ENCODE results near the gene COL11A1. TPM values are rescaled to one million over a fixed set of nuclear protein-coding genes. Genes with fewer than 3 reads are reported as not detected.

COL11A1 gene
- total RNA-seq, 4 donors from 2014 or later: 0.16 TPM; not detected in 3

DNA sequence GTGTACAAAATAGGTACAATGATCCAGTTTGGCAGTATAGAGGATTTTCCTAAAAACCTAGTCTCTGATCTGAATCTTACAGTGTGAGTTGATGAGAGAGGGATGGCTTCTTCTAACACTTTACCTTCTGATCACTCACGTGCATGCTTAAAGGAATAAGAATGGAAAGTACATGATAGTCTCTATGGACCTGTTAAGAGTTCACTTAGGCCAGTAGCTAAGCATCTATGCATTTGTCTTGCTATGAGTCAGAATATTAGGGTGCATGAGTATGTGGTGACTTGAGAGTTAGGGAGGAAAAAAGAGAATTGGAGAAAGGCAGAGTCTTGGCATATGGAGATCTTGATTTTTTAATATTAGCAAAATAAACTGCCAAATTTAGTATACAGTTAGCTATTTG, 206.3 kb downstream of the COL11A1 start:
- H3K36me3 ChIP-seq: no peaks in the 10 kb centered on the region
- no peak overlapping the region for H3K4me3 ChIP-seq
- no peak overlapping the region for H3K27ac ChIP-seq
- DNase-seq: no peak
- TF ChIP-seq EP300 (IDR thresholded peaks at IDR 0.05; ENCODE audit: low read depth): no peak
- TF ChIP-seq, protein P1, sequence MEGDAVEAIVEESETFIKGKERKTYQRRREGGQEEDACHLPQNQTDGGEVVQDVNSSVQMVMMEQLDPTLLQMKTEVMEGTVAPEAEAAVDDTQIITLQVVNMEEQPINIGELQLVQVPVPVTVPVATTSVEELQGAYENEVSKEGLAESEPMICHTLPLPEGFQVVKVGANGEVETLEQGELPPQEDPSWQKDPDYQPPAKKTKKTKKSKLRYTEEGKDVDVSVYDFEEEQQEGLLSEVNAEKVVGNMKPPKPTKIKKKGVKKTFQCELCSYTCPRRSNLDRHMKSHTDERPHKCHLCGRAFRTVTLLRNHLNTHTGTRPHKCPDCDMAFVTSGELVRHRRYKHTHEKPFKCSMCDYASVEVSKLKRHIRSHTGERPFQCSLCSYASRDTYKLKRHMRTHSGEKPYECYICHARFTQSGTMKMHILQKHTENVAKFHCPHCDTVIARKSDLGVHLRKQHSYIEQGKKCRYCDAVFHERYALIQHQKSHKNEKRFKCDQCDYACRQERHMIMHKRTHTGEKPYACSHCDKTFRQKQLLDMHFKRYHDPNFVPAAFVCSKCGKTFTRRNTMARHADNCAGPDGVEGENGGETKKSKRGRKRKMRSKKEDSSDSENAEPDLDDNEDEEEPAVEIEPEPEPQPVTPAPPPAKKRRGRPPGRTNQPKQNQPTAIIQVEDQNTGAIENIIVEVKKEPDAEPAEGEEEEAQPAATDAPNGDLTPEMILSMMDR (IDR thresholded peaks at IDR 0.05): no peak
- no peak for TF ChIP-seq POLR2AphosphoS5 (IDR thresholded peaks at IDR 0.05)
- in situ Hi-C loops (cut with MboI; ENCODE audit: low pct_ligation_motif_present in 1 of 4, low pct_unique_long_range_greater_than_20kb in 1 of 4, low sequenced_read_pairs in 3 of 4): no loop called here
- H3K9me3 ChIP-seq: no peaks in the 10 kb centered on the region
- intact Hi-C loops (cut with DNase I; ENCODE audit: low total_unique reads): no loop called here
- 64% methylated on average over 1 of the region's 1 CpG; no CpG with 5 or more reads in 1 of the 2 donors for WGBS, 2 donors (ENCODE audit: low coverage in 1 of 2)
- no peaks in the 10 kb centered on the region for H3K27me3 ChIP-seq
- peaks cover 0 to 5% (median 1%) of the 10 kb centered on the region in 4 donors for H3K4me1 ChIP-seq

DNA sequence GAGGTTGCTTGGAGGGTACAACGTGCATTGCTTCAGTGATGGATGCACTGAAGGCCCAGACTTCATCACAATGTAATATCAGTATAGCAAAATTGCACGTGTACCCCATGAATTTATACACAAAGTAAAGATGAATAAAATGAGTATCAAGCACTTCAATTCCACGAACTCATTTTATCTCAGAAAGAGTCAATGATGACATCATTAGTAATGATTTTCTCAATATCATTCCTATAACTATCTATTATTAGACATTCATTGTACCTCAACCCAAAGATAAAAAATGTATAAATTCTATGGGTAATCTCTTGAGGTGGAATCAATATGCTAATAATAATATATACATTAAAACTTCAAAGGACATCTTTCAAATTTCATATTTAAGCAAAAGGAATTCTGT, 208.4 kb downstream of the COL11A1 start:
- in situ Hi-C loops (cut with MboI; ENCODE audit: low pct_ligation_motif_present in 1 of 4, low pct_unique_long_range_greater_than_20kb in 1 of 4, low sequenced_read_pairs in 3 of 4) (no loop called here), intact Hi-C loops (cut with DNase I; ENCODE audit: low total_unique reads) (no loop called here)
- TF ChIP-seq, protein P1 (IDR thresholded peaks at IDR 0.05): no peak
- no peak for TF ChIP-seq POLR2A (IDR thresholded peaks at IDR 0.05)
- Histone ChIP-seq H3K9me3 (no peaks in the 10 kb centered on the region), H3K4me3 (no peak overlapping the region), H3K27ac (no peak overlapping the region), H3K27me3 (no peaks in the 10 kb centered on the region), H3K4me1 (peaks cover 0 to 5% (median 2%) of the 10 kb centered on the region in 4 donors), H3K36me3 (no peaks in the 10 kb centered on the region)
- no peak for DNase-seq
- WGBS, 2 donors (ENCODE audit: low coverage in 1 of 2): 66 to 77% methylated on average over 3 of the region's 3 CpGs

DNA sequence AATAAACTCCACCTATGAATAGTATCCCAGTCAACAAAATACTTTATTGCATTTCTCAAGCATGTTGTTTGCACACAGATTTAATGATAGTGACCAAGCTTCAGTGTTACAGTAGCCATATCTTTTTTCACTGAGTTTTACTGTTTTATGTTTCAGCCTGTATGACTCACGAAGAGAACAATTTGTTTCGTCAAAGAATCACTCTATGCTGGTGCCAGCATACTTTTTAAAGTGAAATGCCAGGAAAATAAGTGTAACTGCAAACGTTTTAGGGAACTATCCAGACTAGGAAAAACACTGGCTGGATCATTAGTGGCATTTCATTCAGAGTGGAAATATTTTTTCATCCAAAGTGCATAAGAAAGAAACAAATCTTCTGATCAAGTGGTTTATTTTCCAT, 210.8 kb downstream of the COL11A1 start:
- Histone ChIP-seq H3K36me3 (no peaks in the 10 kb centered on the region), H3K4me3 (no peak overlapping the region), H3K9me3 (no peaks in the 10 kb centered on the region), H3K27me3 (no peaks in the 10 kb centered on the region), H3K27ac (peak overlapping the region in 1 of 4 donors; percentile 18), H3K4me1 (peaks cover 0 to 5% (median 2%) of the 10 kb centered on the region in 4 donors)
- WGBS, 2 donors (ENCODE audit: low coverage in 1 of 2): 19 to 27% methylated on average over 3 of the region's 3 CpGs
- TF ChIP-seq EP300 (IDR thresholded peaks at IDR 0.05; ENCODE audit: low read depth) (no peak), POLR2A (IDR thresholded peaks at IDR 0.05) (no peak), POLR2AphosphoS5 (IDR thresholded peaks at IDR 0.05) (no peak)
- TF ChIP-seq, protein P1 (IDR thresholded peaks at IDR 0.05): no peak
- intact Hi-C loops (cut with DNase I; ENCODE audit: low total_unique reads): no loop called here
- DNase-seq: no peak
- in situ Hi-C loops (cut with MboI; ENCODE audit: low pct_ligation_motif_present in 1 of 4, low pct_unique_long_range_greater_than_20kb in 1 of 4, low sequenced_read_pairs in 3 of 4): no loop called here

DNA sequence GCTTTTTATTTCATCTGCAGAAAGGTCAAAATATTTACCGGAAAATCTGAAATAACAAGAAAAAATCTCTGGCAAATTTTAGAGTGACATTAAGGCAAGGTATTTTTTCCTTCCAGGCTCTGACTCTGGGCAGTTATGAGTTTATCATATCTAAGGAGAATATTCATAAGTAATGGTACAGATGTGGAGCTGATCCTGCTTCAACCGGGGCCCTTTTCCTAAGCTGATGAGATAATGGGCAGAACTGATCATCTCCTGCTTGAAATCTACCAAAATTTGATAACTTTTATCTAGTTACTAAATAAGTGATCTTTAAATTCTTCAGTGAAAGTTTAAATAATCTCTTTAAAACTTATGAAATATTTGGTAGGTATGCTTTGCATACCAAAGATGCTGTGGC, 211.6 kb downstream of the COL11A1 start:
- in situ Hi-C loops (cut with MboI; ENCODE audit: low pct_ligation_motif_present in 1 of 4, low pct_unique_long_range_greater_than_20kb in 1 of 4, low sequenced_read_pairs in 3 of 4) (no loop called here), intact Hi-C loops (cut with DNase I; ENCODE audit: low total_unique reads) (no loop called here)
- TF ChIP-seq, protein P1 (IDR thresholded peaks at IDR 0.05): no peak
- TF ChIP-seq POLR2A (IDR thresholded peaks at IDR 0.05): no peak
- no peak for TF ChIP-seq POLR2AphosphoS5 (IDR thresholded peaks at IDR 0.05)
- TF ChIP-seq EP300 (IDR thresholded peaks at IDR 0.05; ENCODE audit: low read depth): no peak
- Histone ChIP-seq H3K27ac (no peak overlapping the region), H3K4me3 (no peak overlapping the region), H3K4me1 (peaks cover 0 to 5% (median 2%) of the 10 kb centered on the region in 4 donors), H3K36me3 (no peaks in the 10 kb centered on the region), H3K27me3 (no peaks in the 10 kb centered on the region), H3K9me3 (no peaks in the 10 kb centered on the region)
- 85 to 89% methylated on average over 2 of the region's 2 CpGs for WGBS, 2 donors (ENCODE audit: low coverage in 1 of 2)
- no peak for DNase-seq

Measured in transverse colon (tissue), 4 donors.